Panc1 (cell line): ENCODE data around the gene SPCS3.

ENCODE experiments used
- POLR2AphosphoS5 ChIP-seq: IDR thresholded peaks from 2 replicates; pipeline ENCODE4 v1.6.1; 2012; ENCODE audit warnings: mild to moderate bottlenecking, low read depth, low read length, moderate library complexity
- SIN3A ChIP-seq: IDR thresholded peaks from 2 replicates; pipeline ENCODE4 v1.6.1; 2012; ENCODE audit warnings: low read depth, mild to moderate bottlenecking, low read length, moderate library complexity, borderline replicate concordance; ENCODE audit not compliant: insufficient read depth
- TF ChIP-seq, protein P1 (sequence below): fragments of 450-650 bp; IDR thresholded peaks from 2 replicates; pipeline ENCODE4 v1.5.1; 2017; ENCODE audit warnings: mild to moderate bottlenecking
- TF ChIP-seq, protein P2 (sequence below), 2 experiments: IDR thresholded peaks; 2 replicates each; pipeline ENCODE4 v1.6.1; 2011 to 2012; ENCODE audit warnings: low read depth in 2 of 2, control low read depth in 1 of 2, low read length in 1 of 2, mild to moderate bottlenecking in 1 of 2, moderate library complexity in 1 of 2; ENCODE audit not compliant: insufficient read depth in 1 of 2

DNA sequence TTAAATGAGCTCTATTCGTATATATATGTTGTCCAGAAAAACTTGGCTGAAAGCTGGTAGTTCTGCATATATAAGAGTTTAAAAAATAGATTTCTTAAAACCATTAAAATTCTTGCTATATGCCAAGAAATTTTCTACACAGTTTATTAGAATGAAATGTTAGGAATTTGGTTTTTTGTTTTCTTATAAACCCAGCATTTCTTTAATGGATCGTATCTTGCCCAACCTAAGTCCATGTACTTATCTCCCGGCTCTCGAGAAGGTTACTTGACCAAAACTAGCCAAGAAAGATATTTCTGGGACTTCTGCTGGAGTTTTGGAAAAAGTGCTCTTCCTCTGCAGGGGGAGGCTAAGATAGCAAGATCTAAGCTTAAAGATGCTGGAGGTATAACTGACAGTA is 46.0 kb upstream of the SPCS3 start:
- TF ChIP-seq, protein P1, sequence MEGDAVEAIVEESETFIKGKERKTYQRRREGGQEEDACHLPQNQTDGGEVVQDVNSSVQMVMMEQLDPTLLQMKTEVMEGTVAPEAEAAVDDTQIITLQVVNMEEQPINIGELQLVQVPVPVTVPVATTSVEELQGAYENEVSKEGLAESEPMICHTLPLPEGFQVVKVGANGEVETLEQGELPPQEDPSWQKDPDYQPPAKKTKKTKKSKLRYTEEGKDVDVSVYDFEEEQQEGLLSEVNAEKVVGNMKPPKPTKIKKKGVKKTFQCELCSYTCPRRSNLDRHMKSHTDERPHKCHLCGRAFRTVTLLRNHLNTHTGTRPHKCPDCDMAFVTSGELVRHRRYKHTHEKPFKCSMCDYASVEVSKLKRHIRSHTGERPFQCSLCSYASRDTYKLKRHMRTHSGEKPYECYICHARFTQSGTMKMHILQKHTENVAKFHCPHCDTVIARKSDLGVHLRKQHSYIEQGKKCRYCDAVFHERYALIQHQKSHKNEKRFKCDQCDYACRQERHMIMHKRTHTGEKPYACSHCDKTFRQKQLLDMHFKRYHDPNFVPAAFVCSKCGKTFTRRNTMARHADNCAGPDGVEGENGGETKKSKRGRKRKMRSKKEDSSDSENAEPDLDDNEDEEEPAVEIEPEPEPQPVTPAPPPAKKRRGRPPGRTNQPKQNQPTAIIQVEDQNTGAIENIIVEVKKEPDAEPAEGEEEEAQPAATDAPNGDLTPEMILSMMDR = no peak
- TF ChIP-seq, protein P2, sequence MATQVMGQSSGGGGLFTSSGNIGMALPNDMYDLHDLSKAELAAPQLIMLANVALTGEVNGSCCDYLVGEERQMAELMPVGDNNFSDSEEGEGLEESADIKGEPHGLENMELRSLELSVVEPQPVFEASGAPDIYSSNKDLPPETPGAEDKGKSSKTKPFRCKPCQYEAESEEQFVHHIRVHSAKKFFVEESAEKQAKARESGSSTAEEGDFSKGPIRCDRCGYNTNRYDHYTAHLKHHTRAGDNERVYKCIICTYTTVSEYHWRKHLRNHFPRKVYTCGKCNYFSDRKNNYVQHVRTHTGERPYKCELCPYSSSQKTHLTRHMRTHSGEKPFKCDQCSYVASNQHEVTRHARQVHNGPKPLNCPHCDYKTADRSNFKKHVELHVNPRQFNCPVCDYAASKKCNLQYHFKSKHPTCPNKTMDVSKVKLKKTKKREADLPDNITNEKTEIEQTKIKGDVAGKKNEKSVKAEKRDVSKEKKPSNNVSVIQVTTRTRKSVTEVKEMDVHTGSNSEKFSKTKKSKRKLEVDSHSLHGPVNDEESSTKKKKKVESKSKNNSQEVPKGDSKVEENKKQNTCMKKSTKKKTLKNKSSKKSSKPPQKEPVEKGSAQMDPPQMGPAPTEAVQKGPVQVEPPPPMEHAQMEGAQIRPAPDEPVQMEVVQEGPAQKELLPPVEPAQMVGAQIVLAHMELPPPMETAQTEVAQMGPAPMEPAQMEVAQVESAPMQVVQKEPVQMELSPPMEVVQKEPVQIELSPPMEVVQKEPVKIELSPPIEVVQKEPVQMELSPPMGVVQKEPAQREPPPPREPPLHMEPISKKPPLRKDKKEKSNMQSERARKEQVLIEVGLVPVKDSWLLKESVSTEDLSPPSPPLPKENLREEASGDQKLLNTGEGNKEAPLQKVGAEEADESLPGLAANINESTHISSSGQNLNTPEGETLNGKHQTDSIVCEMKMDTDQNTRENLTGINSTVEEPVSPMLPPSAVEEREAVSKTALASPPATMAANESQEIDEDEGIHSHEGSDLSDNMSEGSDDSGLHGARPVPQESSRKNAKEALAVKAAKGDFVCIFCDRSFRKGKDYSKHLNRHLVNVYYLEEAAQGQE (IDR thresholded peaks at IDR 0.05; ENCODE audit: insufficient read depth in 1 of 2, low read depth in 2 of 2, low read length in 1 of 2) = no peak
- TF ChIP-seq POLR2AphosphoS5 = no peak
- no peak for TF ChIP-seq SIN3A
